Ishikawa (cell line): ENCODE results near the gene KRT80.

Experiments used
- CEBPB ChIP-seq: IDR thresholded peaks from 2 replicates; pipeline ENCODE4 v1.6.1; 2012
- CREB1 ChIP-seq: IDR thresholded peaks from 2 replicates; pipeline ENCODE4 v1.6.1; 2012; ENCODE audit warnings: low read depth
- EGR1 ChIP-seq: IDR thresholded peaks from 2 replicates; pipeline ENCODE4 v1.6.1; 2012
- EP300 ChIP-seq: IDR thresholded peaks from 2 replicates; pipeline ENCODE4 v1.6.1; 2012; ENCODE audit warnings: borderline replicate concordance
- FOXM1 ChIP-seq: IDR thresholded peaks from 2 replicates; pipeline ENCODE4 v1.6.1; 2012; ENCODE audit warnings: low read depth, borderline replicate concordance
- MAX ChIP-seq: IDR thresholded peaks from 2 replicates; pipeline ENCODE4 v1.6.1; 2012
- NFIC ChIP-seq: IDR thresholded peaks from 2 replicates; pipeline ENCODE4 v1.6.1; 2012
- RAD21 ChIP-seq: IDR thresholded peaks from 2 replicates; pipeline ENCODE4 v1.6.1; 2012; ENCODE audit warnings: low read depth
- REST ChIP-seq: IDR thresholded peaks from 2 replicates; pipeline ENCODE4 v1.6.1; 2012; ENCODE audit warnings: low read depth, mild to moderate bottlenecking
- TAF1 ChIP-seq: IDR thresholded peaks from 2 replicates; pipeline ENCODE4 v1.6.1; 2012; ENCODE audit warnings: low read depth, mild to moderate bottlenecking
- TCF12 ChIP-seq: IDR thresholded peaks from 2 replicates; pipeline ENCODE4 v1.6.1; 2012; ENCODE audit warnings: low read depth
- TEAD4 ChIP-seq: IDR thresholded peaks from 2 replicates; pipeline ENCODE4 v1.6.1; 2012
- YY1 ChIP-seq: IDR thresholded peaks from 2 replicates; pipeline ENCODE4 v1.6.1; 2012; ENCODE audit warnings: low read depth
- ZBTB7A ChIP-seq: IDR thresholded peaks from 2 replicates; pipeline ENCODE4 v1.6.1; 2012; ENCODE audit warnings: low read depth
- TF ChIP-seq, protein P1 (sequence below): IDR thresholded peaks from 2 replicates; pipeline ENCODE4 v1.6.1; 2012

The KRT80 gene

DNA sequence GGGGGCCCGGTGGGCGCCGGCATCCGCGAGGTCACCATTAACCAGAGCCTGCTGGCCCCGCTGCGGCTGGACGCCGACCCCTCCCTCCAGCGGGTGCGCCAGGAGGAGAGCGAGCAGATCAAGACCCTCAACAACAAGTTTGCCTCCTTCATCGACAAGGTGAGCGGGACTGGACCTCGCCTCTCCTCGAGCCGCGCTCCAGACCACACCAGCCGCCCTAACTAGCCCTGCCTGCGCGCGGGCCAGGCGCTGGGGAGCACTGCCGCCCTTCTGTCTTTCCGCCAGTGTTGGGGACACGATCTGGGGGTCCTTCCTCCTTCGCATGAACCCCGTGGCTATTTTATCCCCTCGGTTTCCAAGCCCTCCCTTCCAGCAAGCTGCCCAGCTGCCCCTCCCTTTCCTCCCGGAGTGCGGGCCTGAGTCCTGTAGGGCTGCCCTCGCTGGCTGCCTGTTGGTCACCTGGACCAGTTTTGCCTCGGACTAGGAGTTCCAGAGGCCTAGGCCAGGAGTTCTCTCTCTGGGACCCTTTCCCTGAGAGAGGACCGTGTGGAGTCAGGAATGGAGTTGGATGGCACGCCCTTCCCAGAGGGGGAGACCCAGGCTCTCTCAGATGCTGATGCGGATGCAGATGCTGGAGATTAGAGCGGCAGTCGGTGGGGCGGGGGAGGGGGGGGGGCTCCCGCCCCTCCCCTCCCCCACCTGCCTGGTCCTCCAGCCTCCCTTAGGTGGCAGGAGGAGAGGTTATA, 41.8 kb upstream of the KRT80 start:
- TF ChIP-seq CREB1 (no peak), EP300 (no peak)

GRCh38 chr12:52232674-52233461, 41.1 kb upstream of the KRT80 start, which contains the start of gene KRT7:
Gene KRT7, plus strand, starts transcription at chr12:52233243. Its CDS starts 54 bp downstream, at chr12:52233297.
- TF ChIP-seq REST: no peak
- no peak for TF ChIP-seq NFIC
- TF ChIP-seq YY1: no peak
- no peak for TF ChIP-seq FOXM1
- TF ChIP-seq CEBPB: no peak
- TF ChIP-seq TAF1: no peak

DNA sequence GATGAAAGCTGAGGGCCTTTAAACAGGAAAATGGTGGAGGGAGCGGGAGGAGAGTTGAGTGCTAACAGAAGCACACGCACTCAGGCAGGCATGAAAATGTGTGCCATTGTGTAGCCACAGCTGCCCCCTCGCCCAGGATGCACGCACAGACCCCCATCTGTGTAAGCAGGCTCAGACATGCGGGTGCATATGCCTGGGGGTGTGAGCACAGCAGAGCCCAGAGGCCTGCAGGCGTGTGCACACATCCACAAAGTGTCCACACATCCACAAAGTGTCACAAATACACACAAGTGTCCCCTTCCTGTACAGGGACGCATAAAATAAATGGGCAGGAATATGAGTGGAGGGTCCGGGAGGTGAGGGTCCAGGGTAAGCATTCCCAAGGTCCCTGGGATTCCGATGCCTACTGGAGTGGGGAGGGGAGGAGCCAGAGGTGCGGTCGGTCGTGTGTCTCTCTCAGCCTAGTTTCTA, 40.4 kb upstream of the KRT80 start:
- TF ChIP-seq YY1 (no peak), CREB1 (no peak), CEBPB (no peak), MAX (no peak; the same call in 1 of the 2 replicates), ZBTB7A (no peak), TAF1 (no peak), NFIC (no peak), EGR1 (no peak), EP300 (no peak), FOXM1 (no peak), REST (no peak), RAD21 (no peak), TCF12 (no peak), TEAD4 (no peak)
- TF ChIP-seq, protein P1, sequence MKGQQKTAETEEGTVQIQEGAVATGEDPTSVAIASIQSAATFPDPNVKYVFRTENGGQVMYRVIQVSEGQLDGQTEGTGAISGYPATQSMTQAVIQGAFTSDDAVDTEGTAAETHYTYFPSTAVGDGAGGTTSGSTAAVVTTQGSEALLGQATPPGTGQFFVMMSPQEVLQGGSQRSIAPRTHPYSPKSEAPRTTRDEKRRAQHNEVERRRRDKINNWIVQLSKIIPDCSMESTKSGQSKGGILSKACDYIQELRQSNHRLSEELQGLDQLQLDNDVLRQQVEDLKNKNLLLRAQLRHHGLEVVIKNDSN: no peak

DNA sequence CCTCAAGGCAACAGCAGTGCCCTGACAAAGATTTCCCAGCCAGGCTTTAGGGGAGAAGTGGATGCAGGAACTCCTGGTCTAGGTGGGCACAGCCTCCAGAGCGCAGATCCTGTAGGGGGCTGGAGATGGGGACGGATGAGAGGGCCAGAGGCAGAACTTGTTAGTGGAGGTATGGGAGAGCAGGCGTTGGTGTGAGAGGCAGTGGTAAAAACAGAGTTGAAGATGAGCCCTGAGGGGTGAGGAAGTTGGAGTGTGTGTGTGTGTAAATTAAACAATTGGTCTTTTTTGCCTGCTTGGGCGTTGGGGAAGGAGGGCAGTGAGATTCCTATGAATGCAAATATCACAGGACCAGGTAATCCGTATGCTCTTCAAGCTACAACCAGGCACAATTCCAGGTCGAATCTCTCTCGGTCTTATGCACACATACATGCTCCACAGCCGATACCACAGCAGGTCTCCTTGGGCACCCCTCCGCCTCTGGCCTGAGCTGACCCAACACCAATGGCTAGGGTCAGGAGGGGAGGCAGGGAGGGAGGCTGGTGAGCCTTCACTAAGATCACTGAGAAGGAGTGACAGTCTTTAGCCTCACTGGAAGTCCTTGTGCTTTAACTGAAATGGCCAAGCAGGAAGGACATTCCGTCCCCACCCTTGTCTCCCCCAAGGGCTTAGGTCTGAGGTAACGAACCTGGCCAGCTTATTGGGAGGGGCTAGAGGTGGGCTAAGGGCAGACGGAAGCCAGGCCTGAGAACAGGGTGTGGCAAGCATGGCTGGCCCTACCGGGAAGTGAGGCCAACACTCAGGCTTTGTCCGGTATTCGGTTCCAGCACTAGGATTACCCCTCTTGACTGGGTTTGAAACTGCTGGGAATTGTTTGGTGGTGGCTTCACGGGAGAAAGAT, 39.7 kb upstream of the KRT80 start:
- TF ChIP-seq TAF1 (no peak), NFIC (no peak), CREB1 (no peak), FOXM1 (no peak), EGR1 (no peak), MAX (no peak), REST (no peak), TCF12 (no peak), RAD21 (no peak), ZBTB7A (no peak), TEAD4 (no peak), YY1 (no peak), EP300 (no peak)
- TF ChIP-seq, protein P1: no peak
